ENCODE data around the gene HMGCLL1.

Gene HMGCLL1

GRCh38 chr6:55530931-55531330 is 48.1 kb downstream of the HMGCLL1 start:
- no peak for DNase-seq

- DNase-seq: no peak
These were observed 50.4 kb downstream of the HMGCLL1 start for GRCh38 chr6:55528624-55529023.

- DNase-seq: no peak
These were observed 54.6 kb downstream of the HMGCLL1 start for GRCh38 chr6:55524441-55524840.

GRCh38 chr6:55518529-55519060 is 60.4 kb downstream of the HMGCLL1 start:
- no peak for DNase-seq

GRCh38 chr6:55516736-55517135 is 62.3 kb downstream of the HMGCLL1 start:
- DNase-seq: no peak

GRCh38 chr6:55512904-55513303 is 66.1 kb downstream of the HMGCLL1 start:
- DNase-seq: no peak

GRCh38 chr6:55511122-55511800 is 67.7 kb downstream of the HMGCLL1 start:
- DNase-seq: no peak

- DNase-seq: no peak
These were observed 79.4 kb downstream of the HMGCLL1 start for GRCh38 chr6:55499591-55499990.

GRCh38 chr6:55497694-55498093 is 81.3 kb downstream of the HMGCLL1 start:
- DNase-seq: no peak

- DNase-seq: no peak
These were observed 82.8 kb downstream of the HMGCLL1 start for GRCh38 chr6:55496201-55496600.

- DNase-seq: no peak
These were observed 83.7 kb downstream of the HMGCLL1 start for GRCh38 chr6:55495277-55495676.

GRCh38 chr6:55494411-55494810 is 84.6 kb downstream of the HMGCLL1 start:
- no peak for DNase-seq

GRCh38 chr6:55492259-55492658 is 86.7 kb downstream of the HMGCLL1 start:
- DNase-seq: no peak

- no peak for DNase-seq
These were observed 88.1 kb downstream of the HMGCLL1 start for GRCh38 chr6:55490871-55491270.

- no peak for DNase-seq
These were observed 104.6 kb downstream of the HMGCLL1 start for GRCh38 chr6:55474382-55474781.

- no peak for DNase-seq
These were observed 105.3 kb downstream of the HMGCLL1 start for GRCh38 chr6:55473722-55474121.

- DNase-seq: no peak
These were observed 109.0 kb downstream of the HMGCLL1 start for GRCh38 chr6:55469951-55470366.

GRCh38 chr6:55456016-55456415 is 123.0 kb downstream of the HMGCLL1 start:
- DNase-seq: no peak

- no peak for DNase-seq
These were observed 129.0 kb downstream of the HMGCLL1 start for GRCh38 chr6:55450005-55450404.

GRCh38 chr6:55449225-55449624 is 129.8 kb downstream of the HMGCLL1 start:
- no peak for DNase-seq

GRCh38 chr6:55448451-55448850 is 130.5 kb downstream of the HMGCLL1 start:
- no peak for DNase-seq

GRCh38 chr6:55447891-55448290 is 131.1 kb downstream of the HMGCLL1 start:
- no peak for DNase-seq

- DNase-seq: no peak
These were observed 133.3 kb downstream of the HMGCLL1 start for GRCh38 chr6:55445648-55446204.

- DNase-seq: no peak
These were observed 135.5 kb downstream of the HMGCLL1 start for GRCh38 chr6:55443238-55444134.
